K562 (cell line): ENCODE results near the gene BRAF. TPM values are rescaled to one million over a fixed set of nuclear protein-coding genes. Genes with fewer than 3 reads are reported as not detected.

Source experiments
- CBFA2T2 ChIP-seq: fragments of 450-650 bp; conservative IDR thresholded peaks from 2 replicates; pipeline ENCODE4 v1.6.1; 2017; ENCODE audit warnings: mild to moderate bottlenecking
- CREM ChIP-seq: IDR thresholded peaks from 2 replicates; pipeline ENCODE4 v1.6.1; 2014; ENCODE audit warnings: antibody characterized with exemption, low read depth
- GATAD2A ChIP-seq: fragments of 450-650 bp; IDR thresholded peaks from 2 replicates; pipeline ENCODE4 v1.6.1; 2017
- HNRNPLL ChIP-seq: fragments of 200-400 bp; formaldehyde crosslinking; IDR thresholded peaks from 2 replicates; pipeline ENCODE4 v1.6.1; 2017; ENCODE audit warnings: low read length, low read depth, mild to moderate bottlenecking; ENCODE audit not compliant: poor library complexity, severe bottlenecking
- MTA3 ChIP-seq: fragments of 450-650 bp; formaldehyde crosslinking; IDR thresholded peaks from 2 replicates; pipeline ENCODE4 v1.6.1; 2017; ENCODE audit warnings: mild to moderate bottlenecking, borderline replicate concordance
- NCOA6 ChIP-seq: fragments of 450-650 bp; IDR thresholded peaks from 2 replicates; pipeline ENCODE4 v1.6.1; 2017; ENCODE audit warnings: mild to moderate bottlenecking
- RCOR1 ChIP-seq, 2 experiments: IDR thresholded peaks; 2 replicates each; pipeline ENCODE4 v1.6.1; 2012; ENCODE audit warnings: low read depth in 2 of 2, low read length in 2 of 2, borderline replicate concordance in 1 of 2, improper control_type of control experiment in 1 of 2
- RUNX1 ChIP-seq: sonication (generic); IDR thresholded peaks from 2 replicates; pipeline ENCODE4 v1.6.1; 2016; ENCODE audit warnings: antibody characterized with exemption, low read depth
- ZNF217 ChIP-seq: sonication (generic); formaldehyde crosslinking; IDR thresholded peaks from 2 replicates; pipeline ENCODE4 v1.8.0; 2022; ENCODE audit warnings: mild to moderate bottlenecking, missing genetic modification reagents
- ZNF274 ChIP-seq: IDR thresholded peaks from 2 replicates; pipeline ENCODE4 v1.6.1; 2011; ENCODE audit warnings: low read depth, mild to moderate bottlenecking, low read length, moderate library complexity, borderline replicate concordance
- ZNF431 ChIP-seq: sonication (generic); formaldehyde crosslinking; IDR thresholded peaks from 2 replicates; pipeline ENCODE4 v1.8.0; 2022; ENCODE audit warnings: mild to moderate bottlenecking, missing genetic modification reagents
- ZNF507 ChIP-seq: conservative IDR thresholded peaks from 2 replicates; pipeline ENCODE4 v1.6.1; 2017; ENCODE audit warnings: missing genetic modification characterization, missing compliant biosample characterization
- ZNF785 ChIP-seq: fragments of 250-450 bp; sonication (Bioruptor Pico); IDR thresholded peaks from 2 replicates; pipeline ENCODE4 v1.4.0; 2020; ENCODE audit warnings: mild to moderate bottlenecking
- ZSCAN29 ChIP-seq: fragments of 450-650 bp; IDR thresholded peaks from 2 replicates; pipeline ENCODE4 v1.6.1; 2017
- polyA plus RNA-seq, 8 experiments: library from polyadenylated mRNA; depleted of rRNA in 4 of 8; stranded (reverse) in 5 of 8; unstranded in 3 of 8; fragments of >200 nt; fragmentation: Nextera tagmentation in 2 of 8; fragmentation: Illumina TruSeq in 1 of 8; extraction: Ambion mirVana in 2 of 8; extraction: Trizol in 1 of 8; gene quantifications; 2 replicates each; pipeline versions ENCODE4 v1.2.1 to v1.2.3, GENCODE V29; 2011 to 2014; ENCODE audit warnings: inconsistent platforms in 1 of 8, missing spikeins in 1 of 8
- total RNA-seq, 7 experiments: library from RNA; depleted of rRNA in 6 of 7; stranded (reverse); fragments of >200 nt in 6 of 7; fragmentation: Illumina TruSeq in 2 of 7; extraction: Trizol in 2 of 7; gene quantifications; 2 replicates each; pipeline versions ENCODE4 v1.2.1 to v1.2.3, GENCODE V29; 2011 to 2021; ENCODE audit warnings: low replicate concordance in 1 of 7
- TF ChIP-seq, protein P1 (sequence below): fragments of 250-450 bp; sonication (Bioruptor Pico); IDR thresholded peaks from 2 replicates; pipeline ENCODE4 v1.4.0; 2020; ENCODE audit warnings: mild to moderate bottlenecking, moderate library complexity
- TF ChIP-seq, protein P2 (sequence below): fragments of 250-450 bp; sonication (Bioruptor Pico); IDR thresholded peaks from 2 replicates; pipeline ENCODE4 v1.5.0; 2021
- TF ChIP-seq, protein P3 (sequence below): fragments of 250-450 bp; sonication (Bioruptor Pico); IDR thresholded peaks from 2 replicates; pipeline ENCODE4 v1.8.0; 2021; ENCODE audit warnings: borderline replicate concordance, mild to moderate bottlenecking, moderate library complexity; ENCODE audit not compliant: poor library complexity, severe bottlenecking
- TF ChIP-seq, protein P4 (sequence below): fragments of 450-650 bp; formaldehyde crosslinking; conservative IDR thresholded peaks from 2 replicates; pipeline ENCODE4 v1.4.0; 2022; ENCODE audit warnings: mild to moderate bottlenecking, missing genetic modification characterization
- TF ChIP-seq, protein P5 (sequence below): fragments of 450-650 bp; formaldehyde crosslinking; IDR thresholded peaks from 2 replicates; pipeline ENCODE4 v1.4.0; 2020; ENCODE audit warnings: mild to moderate bottlenecking, moderate library complexity
- TF ChIP-seq, protein P6 (sequence below), 2 experiments: fragments of 450-650 bp in 1 of 2; sonication (generic) in 1 of 2; formaldehyde crosslinking; conservative IDR thresholded peaks; 2 replicates each; pipeline versions ENCODE4 v1.4.0 to v1.8.1; 2020 to 2022; ENCODE audit warnings: mild to moderate bottlenecking in 1 of 2, missing genetic modification reagents in 1 of 2

The BRAF gene
- total and polyA plus RNA-seq, 9 of the 15 experiments (the other 6 are each of a cell fraction or from before 2014, with no cell fraction given) = 3.6 to 38.3 (median 21.9) TPM

DNA sequence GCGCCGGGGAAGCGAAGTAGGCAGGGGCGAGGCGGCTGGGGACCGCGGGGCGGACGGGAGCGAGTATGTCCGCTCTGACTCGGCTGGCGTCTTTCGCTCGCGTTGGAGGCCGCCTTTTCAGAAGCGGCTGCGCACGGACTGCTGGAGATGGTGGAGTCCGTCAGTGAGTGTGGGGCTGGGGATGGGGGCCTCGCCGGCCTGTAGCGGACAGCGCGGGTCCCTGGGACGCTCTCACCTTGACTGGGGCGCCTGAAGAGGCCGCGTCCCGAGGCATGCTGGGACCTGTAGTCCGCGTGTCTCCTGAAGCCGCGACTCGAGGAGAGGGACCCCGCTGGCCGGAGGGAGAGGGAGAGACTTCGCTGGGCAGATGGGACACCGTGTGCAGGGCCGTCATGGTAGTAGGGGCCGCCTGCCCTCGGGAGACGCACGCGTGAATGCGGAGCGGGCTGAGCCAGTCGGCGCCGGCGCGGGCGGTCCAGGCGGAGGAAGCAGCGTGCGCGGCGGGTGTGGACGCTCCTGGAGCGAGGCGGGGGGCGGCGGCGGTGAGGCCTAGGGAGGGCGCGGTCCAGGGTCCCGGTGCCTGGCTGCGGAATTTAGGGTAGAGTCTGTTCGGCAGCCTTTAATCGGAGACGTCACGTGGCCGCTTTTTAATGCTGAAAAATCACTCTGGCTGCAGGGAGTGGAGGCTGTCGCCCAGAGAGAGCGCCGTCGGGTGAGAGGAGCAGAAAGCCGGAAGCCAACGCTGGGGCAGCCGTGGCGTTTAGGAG is 227.9 kb downstream of the BRAF start, which contains the start of gene NDUFB2 (continued):
- TF ChIP-seq CREM = peak; percentile 97; the same call in 1 of the 2 replicates
- peak; percentile 57; the same call in 1 of the 2 replicates for TF ChIP-seq GATAD2A
- peak; percentile 99 for TF ChIP-seq NCOA6
- no peak for TF ChIP-seq ZNF785 (CRISPR knock-in tag)
- TF ChIP-seq, protein P1, sequence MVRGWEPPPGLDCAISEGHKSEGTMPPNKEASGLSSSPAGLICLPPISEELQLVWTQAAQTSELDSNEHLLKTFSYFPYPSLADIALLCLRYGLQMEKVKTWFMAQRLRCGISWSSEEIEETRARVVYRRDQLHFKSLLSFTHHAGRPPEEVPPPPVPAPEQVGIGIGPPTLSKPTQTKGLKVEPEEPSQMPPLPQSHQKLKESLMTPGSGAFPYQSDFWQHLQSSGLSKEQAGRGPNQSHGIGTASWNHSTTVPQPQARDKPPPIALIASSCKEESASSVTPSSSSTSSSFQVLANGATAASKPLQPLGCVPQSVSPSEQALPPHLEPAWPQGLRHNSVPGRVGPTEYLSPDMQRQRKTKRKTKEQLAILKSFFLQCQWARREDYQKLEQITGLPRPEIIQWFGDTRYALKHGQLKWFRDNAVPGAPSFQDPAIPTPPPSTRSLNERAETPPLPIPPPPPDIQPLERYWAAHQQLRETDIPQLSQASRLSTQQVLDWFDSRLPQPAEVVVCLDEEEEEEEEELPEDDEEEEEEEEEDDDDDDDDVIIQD (CRISPR knock-in tag) = 0 out of 2 replicates have a peak, but pooled peaks have one; percentile 12
- TF ChIP-seq, protein P2, sequence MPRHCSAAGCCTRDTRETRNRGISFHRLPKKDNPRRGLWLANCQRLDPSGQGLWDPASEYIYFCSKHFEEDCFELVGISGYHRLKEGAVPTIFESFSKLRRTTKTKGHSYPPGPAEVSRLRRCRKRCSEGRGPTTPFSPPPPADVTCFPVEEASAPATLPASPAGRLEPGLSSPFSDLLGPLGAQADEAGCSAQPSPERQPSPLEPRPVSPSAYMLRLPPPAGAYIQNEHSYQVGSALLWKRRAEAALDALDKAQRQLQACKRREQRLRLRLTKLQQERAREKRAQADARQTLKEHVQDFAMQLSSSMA (CRISPR knock-in tag) = peak; percentile 91; the same call in 1 of the 2 replicates
- TF ChIP-seq CBFA2T2 = peak; percentile 8
- TF ChIP-seq ZNF217 (CRISPR knock-in tag) = no peak
- peak in 1 of 2 experiments; percentile 5; a peak in 2 of 4 replicates for TF ChIP-seq RCOR1 (IDR thresholded peaks at IDR 0.05; ENCODE audit: borderline replicate concordance in 1 of 2, low read depth in 2 of 2, low read length in 2 of 2)
- TF ChIP-seq HNRNPLL = peak; percentile 83
- TF ChIP-seq ZSCAN29 = peak; percentile 76; the same call in 1 of the 2 replicates
- TF ChIP-seq, protein P3, sequence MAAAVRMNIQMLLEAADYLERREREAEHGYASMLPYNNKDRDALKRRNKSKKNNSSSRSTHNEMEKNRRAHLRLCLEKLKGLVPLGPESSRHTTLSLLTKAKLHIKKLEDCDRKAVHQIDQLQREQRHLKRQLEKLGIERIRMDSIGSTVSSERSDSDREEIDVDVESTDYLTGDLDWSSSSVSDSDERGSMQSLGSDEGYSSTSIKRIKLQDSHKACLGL (CRISPR knock-in tag) = peak; percentile 58
- peak; percentile 88 for TF ChIP-seq ZNF431 (CRISPR knock-in tag)
- TF ChIP-seq ZNF274 = no peak; the same call in 1 of the 2 replicates
- TF ChIP-seq, protein P4, sequence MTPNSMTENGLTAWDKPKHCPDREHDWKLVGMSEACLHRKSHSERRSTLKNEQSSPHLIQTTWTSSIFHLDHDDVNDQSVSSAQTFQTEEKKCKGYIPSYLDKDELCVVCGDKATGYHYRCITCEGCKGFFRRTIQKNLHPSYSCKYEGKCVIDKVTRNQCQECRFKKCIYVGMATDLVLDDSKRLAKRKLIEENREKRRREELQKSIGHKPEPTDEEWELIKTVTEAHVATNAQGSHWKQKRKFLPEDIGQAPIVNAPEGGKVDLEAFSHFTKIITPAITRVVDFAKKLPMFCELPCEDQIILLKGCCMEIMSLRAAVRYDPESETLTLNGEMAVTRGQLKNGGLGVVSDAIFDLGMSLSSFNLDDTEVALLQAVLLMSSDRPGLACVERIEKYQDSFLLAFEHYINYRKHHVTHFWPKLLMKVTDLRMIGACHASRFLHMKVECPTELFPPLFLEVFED (CRISPR knock-in tag) = peak; percentile 24; the same call in 1 of the 2 replicates
- peak; percentile 57; the same call in 1 of the 2 replicates for TF ChIP-seq RUNX1
- TF ChIP-seq, protein P5, sequence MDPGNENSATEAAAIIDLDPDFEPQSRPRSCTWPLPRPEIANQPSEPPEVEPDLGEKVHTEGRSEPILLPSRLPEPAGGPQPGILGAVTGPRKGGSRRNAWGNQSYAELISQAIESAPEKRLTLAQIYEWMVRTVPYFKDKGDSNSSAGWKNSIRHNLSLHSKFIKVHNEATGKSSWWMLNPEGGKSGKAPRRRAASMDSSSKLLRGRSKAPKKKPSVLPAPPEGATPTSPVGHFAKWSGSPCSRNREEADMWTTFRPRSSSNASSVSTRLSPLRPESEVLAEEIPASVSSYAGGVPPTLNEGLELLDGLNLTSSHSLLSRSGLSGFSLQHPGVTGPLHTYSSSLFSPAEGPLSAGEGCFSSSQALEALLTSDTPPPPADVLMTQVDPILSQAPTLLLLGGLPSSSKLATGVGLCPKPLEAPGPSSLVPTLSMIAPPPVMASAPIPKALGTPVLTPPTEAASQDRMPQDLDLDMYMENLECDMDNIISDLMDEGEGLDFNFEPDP = peak; percentile 62; the same call in 1 of the 2 replicates
- TF ChIP-seq, protein P6, sequence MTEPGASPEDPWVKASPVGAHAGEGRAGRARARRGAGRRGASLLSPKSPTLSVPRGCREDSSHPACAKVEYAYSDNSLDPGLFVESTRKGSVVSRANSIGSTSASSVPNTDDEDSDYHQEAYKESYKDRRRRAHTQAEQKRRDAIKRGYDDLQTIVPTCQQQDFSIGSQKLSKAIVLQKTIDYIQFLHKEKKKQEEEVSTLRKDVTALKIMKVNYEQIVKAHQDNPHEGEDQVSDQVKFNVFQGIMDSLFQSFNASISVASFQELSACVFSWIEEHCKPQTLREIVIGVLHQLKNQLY (CRISPR knock-in tag; conservative IDR thresholded peaks at IDR 0.05) = no peak; a peak in 2 of 4 replicates
- TF ChIP-seq ZNF507 (tag) = no peak
- peak; percentile 93; the same call in 1 of the 2 replicates for TF ChIP-seq MTA3
